ENCODE measurements around the gene MAP7.

MAP7 gene

GRCh38 chr6:136550330-136551071, at the start of gene MAP7:
Gene MAP7 (minus strand): TSS chr6:136550422. CDS start chr6:136550408, 14 bp downstream.
- peak; percentile 39 for TF ChIP-seq CTCF (IDR thresholded peaks at IDR 0.05; ENCODE audit: low read depth, low read length)
- DNase-seq (ENCODE audit: extremely low read depth, low read depth), result no peak

GRCh38 chr6:136599329-136600011, 49.2 kb upstream of the MAP7 start:
- TF ChIP-seq CTCF (IDR thresholded peaks at IDR 0.05; ENCODE audit: low read depth, low read length), result no peak
- peak; percentile 87 for DNase-seq (ENCODE audit: extremely low read depth, low read depth)

GRCh38 chr6:136598048-136598447, 47.8 kb upstream of the MAP7 start:
- no peak for DNase-seq (ENCODE audit: extremely low read depth, low read depth)
- TF ChIP-seq CTCF (IDR thresholded peaks at IDR 0.05; ENCODE audit: low read depth, low read length), result no peak

GRCh38 chr6:136594671-136595070, 44.4 kb upstream of the MAP7 start:
- TF ChIP-seq CTCF (IDR thresholded peaks at IDR 0.05; ENCODE audit: low read depth, low read length), result no peak
- no peak for DNase-seq (ENCODE audit: extremely low read depth, low read depth)

- no peak for TF ChIP-seq CTCF (IDR thresholded peaks at IDR 0.05; ENCODE audit: low read depth, low read length)
- peak; percentile 98 for DNase-seq (ENCODE audit: extremely low read depth, low read depth)
These were observed 43.7 kb upstream of the MAP7 start for GRCh38 chr6:136593748-136594490.

GRCh38 chr6:136592930-136593673, 42.9 kb upstream of the MAP7 start:
- no peak for DNase-seq (ENCODE audit: extremely low read depth, low read depth)
- TF ChIP-seq CTCF (IDR thresholded peaks at IDR 0.05; ENCODE audit: low read depth, low read length), result no peak
